ENCODE results near the gene ADGRA1.
A peak's percentile ranks its signal among the peaks of the same experiment; 100 is the strongest.
"Not testable (repeated sequence)": the region's sequence is repeated elsewhere in the genome, so short reads cannot be mapped to it uniquely, and the experiment has no call there.

Gene ADGRA1

GRCh38 chr10:133087679-133088178 lies at the start of gene ADGRA1:
ADGRA1 (plus strand) TSS chr10:133087924; CDS start chr10:133088910, 986 bp downstream.
- DNase-seq (ENCODE audit: low spot score) = peak; percentile 62

- no peak for DNase-seq (ENCODE audit: low spot score)
Observed at GRCh38 chr10:133038036-133038823, 49.5 kb upstream of the ADGRA1 start.

- no peak for DNase-seq (ENCODE audit: low spot score)
Observed at GRCh38 chr10:133039107-133039802, 48.5 kb upstream of the ADGRA1 start.

- DNase-seq (ENCODE audit: low spot score) = no peak
Observed at GRCh38 chr10:133039803-133040165, 47.9 kb upstream of the ADGRA1 start.

GRCh38 chr10:133040198-133040597 lies 47.5 kb upstream of the ADGRA1 start:
- DNase-seq (ENCODE audit: low spot score) = no peak

GRCh38 chr10:133041101-133041500 lies 46.6 kb upstream of the ADGRA1 start:
- DNase-seq (ENCODE audit: low spot score) = no peak

GRCh38 chr10:133042061-133042460 lies 45.7 kb upstream of the ADGRA1 start:
- no peak for DNase-seq (ENCODE audit: low spot score)

- DNase-seq (ENCODE audit: low spot score) = no peak
Observed at GRCh38 chr10:133042816-133043215, 44.9 kb upstream of the ADGRA1 start.

GRCh38 chr10:133043541-133044225 lies 44.0 kb upstream of the ADGRA1 start:
- DNase-seq (ENCODE audit: low spot score) = no peak

- DNase-seq (ENCODE audit: low spot score) = no peak
Observed at GRCh38 chr10:133044401-133044811, 43.3 kb upstream of the ADGRA1 start.

GRCh38 chr10:133045556-133046389 lies 42.0 kb upstream of the ADGRA1 start:
- no peak for DNase-seq (ENCODE audit: low spot score)

GRCh38 chr10:133046390-133046765 lies 41.3 kb upstream of the ADGRA1 start:
- no peak for DNase-seq (ENCODE audit: low spot score)

GRCh38 chr10:133047526-133048123 lies 40.1 kb upstream of the ADGRA1 start:
- no peak for DNase-seq (ENCODE audit: low spot score)

- DNase-seq (ENCODE audit: low spot score) = no peak
Observed at GRCh38 chr10:133048266-133048665, 39.5 kb upstream of the ADGRA1 start.

- no peak for DNase-seq (ENCODE audit: low spot score)
Observed at GRCh38 chr10:133048926-133049325, 38.8 kb upstream of the ADGRA1 start.

GRCh38 chr10:133049639-133050038 lies 38.1 kb upstream of the ADGRA1 start:
- DNase-seq (ENCODE audit: low spot score) = no peak

- DNase-seq (ENCODE audit: low spot score) = no peak
Observed at GRCh38 chr10:133050371-133050770, 37.4 kb upstream of the ADGRA1 start.

- no peak for DNase-seq (ENCODE audit: low spot score)
Observed at GRCh38 chr10:133052076-133052475, 35.6 kb upstream of the ADGRA1 start.

- DNase-seq (ENCODE audit: low spot score) = not testable (repeated sequence)
Observed at GRCh38 chr10:133053527-133054133, 34.1 kb upstream of the ADGRA1 start.

- no peak for DNase-seq (ENCODE audit: low spot score)
Observed at GRCh38 chr10:133055470-133055869, 32.3 kb upstream of the ADGRA1 start.

GRCh38 chr10:133056001-133056400 lies 31.7 kb upstream of the ADGRA1 start:
- DNase-seq (ENCODE audit: low spot score) = no peak
